H1 (cell line): ENCODE results near the gene ASRGL1. TPM values are rescaled to one million over a fixed set of nuclear protein-coding genes. Genes with fewer than 3 reads are reported as not detected.

ENCODE experiments used
- EP300 ChIP-seq, 2 experiments: IDR thresholded peaks; 1 replicate in 1 of 2; 2 replicates in 1 of 2; pipeline ENCODE4 v1.6.1; 2011 to 2012; ENCODE audit warnings: low read depth in 2 of 2, low read length in 2 of 2, mild to moderate bottlenecking in 2 of 2, borderline replicate concordance in 1 of 2, inconsistent platforms in 1 of 2, moderate library complexity in 1 of 2
- JUND ChIP-seq: IDR thresholded peaks from 2 replicates; pipeline ENCODE4 v1.6.1; 2011; ENCODE audit warnings: mild to moderate bottlenecking, improper control_type of control experiment, low read length
- NRF1 ChIP-seq: IDR thresholded peaks from 2 replicates; pipeline ENCODE4 v1.6.1; 2011; ENCODE audit warnings: mild to moderate bottlenecking, low read depth, low read length, improper control_type of control experiment
- RFX5 ChIP-seq: IDR thresholded peaks from 2 replicates; pipeline ENCODE4 v1.6.1; 2011; ENCODE audit warnings: low read depth, low read length, improper control_type of control experiment, borderline replicate concordance
- RNF2 ChIP-seq: fragments of 200-900, 300-1000 bp; sonication (generic); IDR thresholded peaks from 2 replicates; pipeline ENCODE4 v1.7.1; 2016; ENCODE audit warnings: borderline replicate concordance, low read depth, mild to moderate bottlenecking, antibody characterized with exemption, low read length; ENCODE audit not compliant: poor library complexity, severe bottlenecking; ENCODE audit errors: missing control alignments
- RXRA ChIP-seq: IDR thresholded peaks from 2 replicates; pipeline ENCODE4 v1.6.1; 2011; ENCODE audit warnings: low read depth, mild to moderate bottlenecking, low read length, moderate library complexity; ENCODE audit not compliant: insufficient read depth
- SAP30 ChIP-seq: fragments of 300-600 bp; sonication (generic); IDR thresholded peaks from 2 replicates; pipeline ENCODE4 v1.7.1; 2012; ENCODE audit warnings: low read length, moderate library complexity, mild to moderate bottlenecking, inconsistent platforms; ENCODE audit not compliant: insufficient read depth, insufficient replicate concordance
- SUZ12 ChIP-seq: fragments of 200-600 bp; sonication (generic); IDR thresholded peaks from 2 replicates; pipeline ENCODE4 v1.6.1; 2012; ENCODE audit warnings: mild to moderate bottlenecking, inconsistent platforms, low read length, moderate library complexity, mixed read lengths
- polyA plus RNA-seq, 7 experiments: library from polyadenylated mRNA; depleted of rRNA in 3 of 7; stranded (reverse) in 5 of 7; unstranded in 2 of 7; fragments of >200 nt in 5 of 7; fragments of 200-250 nt in 2 of 7; gene quantifications; 1 replicate in 5 of 7; 2 replicates in 1 of 7; 4 replicates in 1 of 7; pipeline versions ENCODE4 v1.2.1 to v1.2.3, GENCODE V29; 2011 to 2013; ENCODE audit warnings: missing spikeins in 2 of 7, mixed read lengths in 2 of 7
- total RNA-seq: library from RNA; stranded (reverse); fragmentation: NEBNext Ultra II Directional; extraction: Animal tissue kit (Norgen Biotek cat#: 25700); gene quantifications from 2 replicates; pipeline ENCODE4 v1.2.1, GENCODE V29; 2021

The ASRGL1 gene
- total and polyA plus RNA-seq, 2 of the 8 experiments (the other 6 are each of a cell fraction or from before 2014, with no cell fraction given), result 19.9 to 23.5 TPM

DNA sequence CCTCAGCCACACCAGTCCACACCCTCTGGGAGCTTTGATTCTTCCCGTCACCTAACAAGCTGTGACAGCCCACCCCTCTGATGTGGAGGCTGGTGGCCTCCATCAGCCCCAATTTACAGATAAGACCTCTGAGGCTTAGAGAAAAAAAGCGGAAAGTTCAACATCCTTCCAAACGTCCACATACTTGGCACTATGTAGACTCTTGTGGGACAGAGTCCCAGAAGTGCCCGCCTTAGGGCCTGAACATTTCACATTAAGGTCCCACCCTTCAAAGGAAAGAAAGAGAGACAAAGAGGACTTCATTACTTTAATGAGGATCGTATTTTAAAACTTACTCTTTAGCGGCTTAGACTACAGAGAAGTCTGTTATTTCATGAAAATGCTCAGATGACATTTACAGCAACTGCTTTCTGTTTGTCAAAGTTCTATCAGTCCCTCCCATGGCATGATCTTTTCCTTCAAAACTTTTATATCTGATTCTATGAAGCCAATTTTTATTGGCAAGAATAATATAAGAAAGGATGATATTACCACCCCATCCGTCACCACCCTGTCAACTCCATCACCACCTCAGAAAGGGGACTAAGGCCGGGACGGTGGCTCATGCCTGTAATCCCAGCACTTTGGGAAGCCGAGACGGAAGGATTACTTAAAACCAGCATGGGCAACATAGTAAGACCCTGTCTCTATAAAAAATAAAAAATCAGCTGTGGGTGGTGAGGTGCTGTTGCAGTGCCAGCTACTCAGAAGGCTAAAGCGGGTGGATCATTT lies 65.9 kb downstream of the ASRGL1 start (continued):
- no peak for TF ChIP-seq EP300 (IDR thresholded peaks at IDR 0.05; ENCODE audit: borderline replicate concordance in 1 of 2, low read depth in 2 of 2, low read length in 2 of 2)
- no peak for TF ChIP-seq RFX5
- no peak for TF ChIP-seq RXRA
- TF ChIP-seq NRF1, result no peak
- no peak for TF ChIP-seq RNF2
- no peak for TF ChIP-seq SAP30
- TF ChIP-seq SUZ12, result no peak
- no peak for TF ChIP-seq JUND
